HG03571 (cell line): Measurements from ENCODE around the gene PRLH.

Experiments used
- ATAC-seq: cut with Tn5 transposase; IDR thresholded peaks from one replicate; pipeline ENCODE4 v1.9.1; 2021; ENCODE audit not compliant: unreplicated experiment

PRLH gene

DNA sequence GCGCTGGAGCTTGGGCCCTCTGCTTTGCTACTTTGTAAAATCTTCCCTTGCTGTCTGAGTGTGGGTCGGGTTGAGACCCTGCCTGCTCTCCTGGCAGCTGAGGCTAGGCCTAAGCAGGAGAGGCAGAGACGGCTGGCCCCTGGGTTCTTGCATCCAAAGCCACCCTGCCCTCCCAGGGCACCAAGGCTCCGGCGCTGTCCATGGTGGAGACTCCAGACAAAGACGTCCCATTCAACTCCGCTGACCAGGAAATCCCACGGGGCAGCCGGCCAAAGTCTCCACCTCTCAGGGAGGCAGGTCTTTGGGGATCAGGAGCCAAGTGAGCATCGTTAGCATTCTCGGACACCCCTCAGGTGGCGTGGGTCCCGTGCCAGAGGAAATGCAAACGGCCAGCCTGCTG lies 2.6 kb upstream of the PRLH start:
- no peak for ATAC-seq

GRCh38 chr2:237564526-237565131 lies 1.7 kb upstream of the PRLH start:
- ATAC-seq = no peak

- no peak for ATAC-seq
Observed at GRCh38 chr2:237565974-237566373, 400 bp upstream of the PRLH start.

- ATAC-seq = no peak
Observed at GRCh38 chr2:237567276-237568029, 1.1 kb downstream of the PRLH start.

DNA sequence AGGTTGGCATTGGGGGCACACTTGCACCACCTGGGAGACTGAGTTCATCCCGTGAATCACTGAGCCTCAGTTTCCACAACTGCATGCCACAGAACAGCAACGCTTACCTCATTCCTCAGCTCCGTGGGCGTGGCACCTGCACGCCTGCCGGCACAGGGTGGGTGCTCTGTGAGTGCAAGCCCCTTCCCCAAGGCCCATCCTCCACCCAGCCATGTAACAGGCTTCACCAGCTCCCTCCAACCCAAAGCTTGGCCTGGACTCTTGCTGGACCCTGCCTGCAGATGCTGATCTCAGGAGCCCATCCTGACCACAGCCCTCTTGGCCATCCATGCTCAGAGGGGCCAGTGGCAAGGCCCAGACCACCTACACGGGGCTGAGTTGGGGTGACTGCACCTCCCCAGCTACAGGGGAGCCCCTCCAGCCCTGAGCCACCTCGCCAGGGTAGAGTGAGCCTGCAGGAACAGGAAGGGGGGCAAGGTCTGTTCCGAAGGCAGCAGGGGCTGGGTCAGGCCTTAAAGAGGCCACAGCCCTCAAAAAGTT lies 1.8 kb downstream of the PRLH start:
- no peak for ATAC-seq

GRCh38 chr2:237569041-237569440 lies 2.7 kb downstream of the PRLH start:
- no peak for ATAC-seq

GRCh38 chr2:237569896-237570295 lies 3.5 kb downstream of the PRLH start:
- ATAC-seq = no peak

- no peak for ATAC-seq
Observed at GRCh38 chr2:237570776-237571335, 4.5 kb downstream of the PRLH start.

DNA sequence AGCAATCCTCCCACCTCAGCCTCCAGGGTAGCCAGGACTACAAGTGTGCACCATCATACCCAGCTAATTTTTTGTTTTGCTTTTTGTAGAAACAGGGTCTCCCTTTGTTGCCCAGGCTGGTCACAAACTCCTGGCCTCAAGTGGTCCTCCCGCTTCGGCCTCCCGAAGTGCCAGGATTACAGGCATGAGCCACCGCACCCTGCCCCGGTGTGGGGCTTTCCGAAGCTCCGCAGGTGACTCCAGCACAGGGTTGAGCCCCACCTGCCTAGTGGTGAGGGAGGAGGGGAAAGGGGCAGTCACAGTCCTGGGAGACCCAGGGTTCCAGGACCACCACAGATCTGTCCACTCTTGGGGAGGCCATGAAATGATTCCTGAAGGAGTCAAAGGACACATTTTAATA lies 5.2 kb downstream of the PRLH start:
- no peak for ATAC-seq

DNA sequence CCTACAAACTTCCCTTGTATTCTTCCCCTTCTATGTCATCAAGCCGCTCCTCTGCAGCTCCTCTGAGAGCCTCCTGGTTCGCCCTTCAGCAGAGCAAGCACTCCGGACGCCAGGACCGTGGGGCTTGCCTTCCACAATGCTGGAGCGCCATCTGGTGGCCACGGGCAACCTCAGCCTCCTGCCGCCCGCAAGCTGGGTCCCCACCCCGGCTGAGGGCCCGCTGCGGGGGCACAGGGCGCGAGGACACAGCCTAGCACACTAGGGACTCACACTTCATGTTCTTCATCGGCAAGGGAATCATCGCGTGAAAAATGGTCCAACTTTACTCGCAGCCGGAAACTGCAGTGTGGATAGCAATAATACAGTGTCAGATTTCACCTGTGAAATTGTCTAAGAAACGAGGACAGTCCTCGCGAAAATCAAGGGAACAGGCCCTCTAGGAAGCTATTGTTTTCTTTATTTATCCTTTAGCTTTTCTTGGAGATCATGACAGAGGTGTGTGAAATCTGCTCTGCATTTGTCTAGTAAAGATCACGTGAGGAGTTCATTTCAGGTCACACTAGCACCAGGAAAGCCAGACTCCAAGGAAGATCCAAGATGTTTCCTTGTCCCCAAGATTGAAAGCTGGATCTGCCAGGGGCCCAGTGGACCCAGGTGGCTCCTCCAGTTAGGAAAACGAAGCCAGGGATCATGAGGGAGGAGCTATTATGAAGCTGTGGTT lies 5.8 kb downstream of the PRLH start:
- peak; percentile 83 for ATAC-seq

- no peak for ATAC-seq
Observed at GRCh38 chr2:237572742-237573101, 6.3 kb downstream of the PRLH start.

DNA sequence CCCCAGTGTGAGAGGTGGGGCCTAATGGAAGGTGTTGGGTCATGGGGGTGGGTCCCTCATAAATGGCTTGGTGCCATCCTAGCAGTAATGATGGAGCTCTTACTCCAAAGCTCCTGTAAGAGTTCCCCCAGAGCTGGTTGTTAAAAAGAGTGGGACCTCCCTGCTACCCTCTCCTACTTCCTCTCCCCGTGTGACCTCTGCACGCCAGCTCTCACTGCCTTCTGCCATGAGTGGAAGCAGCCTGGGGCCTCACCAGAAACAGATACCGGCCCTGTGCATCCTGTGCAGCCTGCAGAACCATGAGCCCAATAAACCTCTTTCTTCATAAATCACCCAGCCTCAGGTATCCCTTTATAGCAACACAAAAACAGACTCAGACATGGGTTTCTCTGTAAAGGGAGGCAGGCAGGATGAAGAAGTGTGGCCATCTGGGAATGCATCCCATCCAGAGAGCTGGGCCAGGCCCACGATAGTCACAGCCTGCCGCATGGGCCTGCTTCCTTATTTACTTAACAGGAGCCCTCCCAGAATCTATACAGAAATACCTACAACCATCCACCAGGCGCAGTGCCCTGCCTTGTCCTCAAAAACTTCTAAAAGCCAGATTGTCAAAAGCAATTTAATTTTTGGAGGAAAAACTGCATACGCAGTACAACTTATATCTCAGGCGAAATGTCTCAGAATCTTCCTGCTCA lies 7.5 kb downstream of the PRLH start:
- no peak for ATAC-seq

- ATAC-seq = no peak
Observed at GRCh38 chr2:237574467-237574866, 8.1 kb downstream of the PRLH start.

DNA sequence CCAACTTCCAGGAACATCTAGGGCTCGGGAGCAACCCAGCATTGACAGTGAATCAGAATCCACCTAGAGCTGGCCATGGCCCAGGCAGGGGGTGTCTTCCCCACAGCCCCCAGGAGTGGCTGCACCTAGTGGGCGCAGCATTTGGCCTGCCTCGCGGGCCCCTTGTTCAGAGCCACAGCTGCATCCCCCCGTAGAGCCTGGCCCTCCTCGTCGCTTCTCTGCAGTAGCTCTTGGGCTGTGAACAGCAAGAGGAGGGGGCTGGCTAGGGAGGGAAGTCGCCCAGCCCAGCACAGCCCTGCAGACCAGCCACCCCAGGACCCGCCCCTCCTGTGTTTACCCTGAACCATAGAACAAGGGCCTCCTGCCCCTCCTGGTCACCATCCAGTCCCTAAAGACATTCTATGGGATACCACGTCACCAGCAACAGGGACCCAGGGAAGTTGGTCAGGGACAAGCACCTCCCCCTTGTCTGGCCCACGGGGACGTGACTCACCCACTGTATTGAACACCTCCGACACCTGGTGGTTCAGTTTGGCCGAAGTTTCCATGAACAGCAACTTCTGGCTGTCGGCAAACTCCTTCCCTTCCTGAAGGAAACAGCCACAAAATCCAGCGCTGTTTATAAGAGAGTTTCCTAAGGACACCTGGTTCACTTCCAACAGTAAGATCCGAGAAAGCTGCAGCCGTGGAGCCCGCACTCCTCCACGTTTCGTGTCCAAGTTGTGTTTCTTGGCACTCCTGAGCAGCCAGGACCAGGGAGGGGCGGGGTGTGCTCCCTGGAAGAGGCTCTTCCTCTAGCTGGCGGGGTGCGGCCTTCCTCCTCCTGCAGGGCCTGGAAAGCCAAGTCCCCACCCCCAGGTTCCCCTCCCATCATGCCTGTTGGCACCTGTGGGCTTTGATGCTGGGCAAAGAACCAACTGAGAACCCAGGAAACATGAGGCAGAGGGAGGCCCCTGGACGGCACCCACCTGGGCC lies 8.8 kb downstream of the PRLH start:
- ATAC-seq = no peak

DNA sequence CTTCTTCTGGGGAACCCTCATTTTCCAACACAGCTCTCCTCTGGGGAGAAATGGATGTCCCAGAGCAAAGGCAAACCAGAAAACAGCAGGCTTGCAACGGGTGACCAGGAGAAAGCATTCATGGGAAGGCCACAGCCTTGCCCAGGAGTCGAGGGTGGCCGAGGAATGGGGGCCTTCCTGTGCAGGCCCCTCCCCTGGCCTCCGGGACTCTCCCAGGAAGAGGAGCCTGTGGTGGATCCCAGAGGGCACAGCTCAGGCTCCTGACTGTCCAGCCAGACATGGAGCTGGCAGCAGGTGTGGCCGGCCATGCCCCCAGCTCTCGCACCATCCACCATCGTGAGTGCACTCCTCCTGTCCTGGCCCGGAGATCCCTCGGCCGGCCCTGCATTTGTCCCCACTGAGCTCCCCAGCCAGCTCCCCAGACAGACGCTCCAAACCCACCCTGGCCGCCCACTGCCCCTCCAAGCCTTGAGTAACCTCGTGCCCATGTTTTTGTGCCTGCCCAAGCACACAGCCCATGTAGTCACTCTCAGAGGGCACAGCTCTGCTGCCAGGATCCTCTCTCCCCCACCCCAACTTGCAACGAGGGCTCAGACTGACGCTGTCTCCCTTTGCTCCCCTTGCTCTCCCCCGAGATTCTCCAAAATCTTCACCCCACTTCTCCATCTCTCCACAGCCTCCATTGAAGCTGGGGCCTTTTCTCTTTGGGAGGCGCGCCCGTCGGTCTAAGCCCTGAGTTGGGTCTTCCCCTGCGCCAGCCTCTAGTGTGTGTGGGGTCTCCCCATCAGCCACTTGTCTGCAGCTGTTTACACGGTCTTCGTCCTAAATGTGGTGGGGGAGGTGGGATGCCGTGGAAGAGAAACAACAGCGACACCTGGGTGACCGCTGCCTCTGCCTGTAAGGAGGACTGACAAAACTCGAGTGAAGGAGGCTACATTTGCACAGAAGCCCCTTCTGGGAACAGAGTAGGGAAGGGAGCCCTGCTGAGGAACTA lies 9.8 kb downstream of the PRLH start:
- ATAC-seq = no peak

DNA sequence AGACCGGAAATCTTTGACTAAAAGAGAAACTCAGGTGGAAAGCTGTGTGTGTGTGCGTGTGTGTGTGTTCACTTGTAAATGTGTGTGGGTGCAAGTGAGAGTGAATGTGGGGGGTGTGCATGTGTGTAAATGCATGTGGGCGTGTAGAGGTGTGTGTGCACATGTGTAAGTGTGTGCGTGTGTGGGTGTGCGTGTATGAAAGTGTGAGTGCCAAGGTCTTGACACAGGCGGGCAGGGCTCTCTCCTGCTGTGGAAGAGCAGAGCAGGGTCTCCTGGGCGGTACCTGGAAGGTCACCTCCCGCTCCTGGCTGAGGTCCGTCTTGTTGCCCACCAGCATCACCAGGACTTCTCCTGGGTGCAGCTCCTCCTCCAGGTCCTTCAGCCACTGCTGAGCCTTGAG lies 10.6 kb downstream of the PRLH start:
- no peak for ATAC-seq

DNA sequence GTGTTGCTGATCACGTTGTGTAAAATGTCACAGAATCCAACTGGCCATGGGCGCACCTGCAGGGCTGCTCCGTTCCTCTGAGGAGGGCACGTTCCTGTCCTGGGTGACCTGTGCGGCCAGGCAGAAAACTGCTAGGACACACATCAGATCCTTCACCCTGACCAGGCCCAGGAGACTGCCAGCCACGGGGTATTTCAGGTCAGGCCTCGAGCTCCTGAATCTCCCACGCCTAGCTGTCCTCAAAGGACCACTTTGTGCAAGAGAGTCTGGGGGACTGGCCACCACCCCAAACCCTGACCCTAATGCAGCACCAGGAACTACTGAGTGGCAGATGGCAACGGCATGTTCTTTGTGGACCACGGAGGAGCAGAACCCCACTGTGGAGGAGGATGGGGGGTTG lies 11.1 kb downstream of the PRLH start:
- ATAC-seq = no peak

DNA sequence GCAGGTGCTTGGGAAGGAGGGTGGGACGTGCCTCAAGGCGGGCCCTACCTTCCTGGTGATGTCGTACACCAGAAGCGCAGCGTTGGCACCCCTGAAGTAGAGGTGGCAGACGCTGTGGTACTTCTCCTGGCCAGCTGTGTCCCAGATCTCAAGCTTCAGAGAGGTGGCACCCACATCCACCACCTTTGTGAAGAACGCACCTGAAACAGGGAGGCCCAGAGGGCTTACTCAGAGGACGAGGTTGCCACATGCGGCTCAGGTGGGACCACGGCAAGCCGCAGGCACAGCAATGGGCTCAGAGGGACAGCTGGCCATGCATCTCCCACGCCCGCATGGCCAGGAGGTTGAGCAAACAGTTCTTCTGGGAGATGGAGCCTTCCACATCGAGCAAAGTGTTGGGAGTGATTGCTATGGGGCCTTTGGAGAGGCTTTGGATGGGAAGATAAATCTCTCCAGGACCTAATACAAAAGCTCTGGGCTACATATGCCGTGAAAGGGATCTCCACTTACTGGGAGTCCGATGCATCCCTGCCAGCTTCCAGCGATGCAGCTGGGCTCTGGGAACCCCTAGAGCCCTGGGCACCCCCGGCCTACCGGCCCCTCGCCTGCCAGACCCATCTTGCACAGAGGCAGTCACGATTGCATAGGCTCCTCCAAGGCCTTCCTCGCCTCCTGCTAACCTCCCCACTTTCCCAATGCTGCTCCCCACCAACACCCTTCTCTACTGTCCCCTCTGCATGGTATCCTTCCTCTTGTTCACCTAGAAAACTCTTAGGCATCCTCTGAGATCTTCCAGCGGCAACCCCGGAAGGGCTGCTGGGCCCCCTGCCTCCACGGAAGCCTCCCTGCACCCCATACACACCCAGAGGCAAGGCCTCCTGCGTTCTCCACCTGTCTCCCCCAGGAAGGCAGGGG lies 11.8 kb downstream of the PRLH start:
- ATAC-seq = no peak
